NCI-H774 (cell line): ENCODE data around the gene FBLN2.

Experiments used
- DNase-seq: peaks from one replicate; lab custom pipeline; 2025; lab: John Stamatoyannopoulos, UW

FBLN2 gene

DNA sequence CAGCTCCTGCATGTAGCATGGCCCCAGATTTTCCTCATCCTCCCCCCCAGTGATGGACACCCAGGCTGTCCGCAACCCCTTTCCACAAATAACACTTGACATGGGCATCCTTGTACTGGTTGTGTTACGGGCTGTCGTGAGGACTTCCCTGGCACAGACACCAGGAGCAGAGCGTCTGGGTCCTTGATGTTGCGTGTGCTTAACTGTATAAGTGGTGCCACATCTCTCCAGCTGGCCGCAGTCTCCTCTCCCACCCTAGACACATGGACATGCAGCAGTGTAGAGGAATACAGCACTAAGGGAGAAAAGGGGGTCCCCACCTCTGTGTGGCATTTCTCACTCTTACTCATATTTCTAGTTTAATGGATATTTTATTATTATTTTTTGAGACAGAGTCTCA is 56.6 kb downstream of the FBLN2 start:
- no peak for DNase-seq

DNA sequence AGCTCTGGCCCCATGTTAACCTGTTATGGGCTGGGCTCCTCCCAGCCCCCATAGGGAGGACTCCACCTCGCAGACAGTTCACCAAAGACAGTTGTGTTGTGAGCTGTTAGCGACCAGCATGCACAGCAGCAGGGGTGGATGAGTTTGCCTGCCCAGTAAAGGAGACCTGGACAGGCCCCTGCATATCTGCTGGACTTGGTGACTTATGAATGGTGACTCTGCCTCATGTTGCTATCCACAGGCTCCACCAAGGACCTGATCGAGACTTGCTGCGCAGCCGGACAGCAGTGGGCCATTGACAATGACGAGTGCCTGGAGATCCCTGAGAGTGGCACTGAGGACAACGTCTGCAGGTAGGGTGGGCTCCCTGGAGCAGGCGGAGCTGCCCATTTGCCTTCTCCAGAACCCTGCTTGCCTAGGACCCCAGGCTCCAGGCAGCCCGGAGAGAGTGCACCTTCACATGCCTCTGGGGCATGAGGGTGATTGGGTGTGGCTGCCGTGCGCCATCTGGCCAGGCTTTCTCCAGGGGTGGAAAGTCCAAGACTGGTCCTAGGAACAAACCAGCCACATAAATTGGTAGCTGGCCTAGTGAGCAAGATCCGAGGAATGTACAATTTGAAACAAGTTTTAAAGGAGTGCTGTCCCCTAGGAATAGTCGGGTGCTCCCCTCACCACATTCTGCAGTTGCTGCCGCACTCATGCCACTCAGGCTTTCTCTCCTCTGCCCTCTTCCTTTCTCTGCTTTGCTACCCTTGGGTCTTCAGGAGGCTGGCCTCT is 59.1 kb downstream of the FBLN2 start:
- no peak for DNase-seq

DNA sequence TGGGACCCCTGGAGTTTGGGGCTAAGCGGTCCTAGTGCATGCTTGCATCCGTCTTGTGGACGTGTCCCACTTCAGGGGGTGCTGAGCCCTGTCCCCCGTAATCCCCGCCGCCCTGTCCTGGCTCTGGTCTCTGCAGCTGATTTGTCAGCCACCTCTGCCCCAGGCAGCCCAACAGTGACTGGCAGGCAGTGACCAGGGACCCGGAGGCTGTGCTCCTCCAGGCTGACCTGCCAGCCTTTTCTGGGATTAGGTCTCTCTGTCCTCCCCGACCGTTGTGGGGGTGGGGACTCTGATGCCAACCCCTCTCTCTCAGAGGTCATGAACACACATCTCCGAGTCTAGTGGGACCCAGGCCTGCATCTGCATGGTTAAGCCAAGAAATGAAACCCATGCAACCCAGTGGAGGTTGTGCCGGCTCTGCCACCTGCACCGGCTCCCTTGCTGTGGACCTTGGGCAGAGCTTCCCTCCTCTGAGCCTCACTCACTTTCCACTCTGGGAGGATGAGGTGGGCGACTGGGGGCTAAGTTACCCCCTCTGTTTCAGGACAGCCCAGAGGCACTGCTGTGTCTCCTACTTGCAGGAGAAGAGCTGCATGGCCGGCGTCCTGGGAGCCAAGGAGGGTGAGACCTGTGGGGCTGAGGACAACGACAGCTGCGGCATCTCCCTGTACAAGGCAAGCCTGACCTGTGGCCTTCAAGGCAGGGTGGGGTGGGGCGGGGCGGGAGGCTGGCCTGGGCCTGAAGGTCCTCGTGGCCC is 60.2 kb downstream of the FBLN2 start:
- DNase-seq, result no peak

DNA sequence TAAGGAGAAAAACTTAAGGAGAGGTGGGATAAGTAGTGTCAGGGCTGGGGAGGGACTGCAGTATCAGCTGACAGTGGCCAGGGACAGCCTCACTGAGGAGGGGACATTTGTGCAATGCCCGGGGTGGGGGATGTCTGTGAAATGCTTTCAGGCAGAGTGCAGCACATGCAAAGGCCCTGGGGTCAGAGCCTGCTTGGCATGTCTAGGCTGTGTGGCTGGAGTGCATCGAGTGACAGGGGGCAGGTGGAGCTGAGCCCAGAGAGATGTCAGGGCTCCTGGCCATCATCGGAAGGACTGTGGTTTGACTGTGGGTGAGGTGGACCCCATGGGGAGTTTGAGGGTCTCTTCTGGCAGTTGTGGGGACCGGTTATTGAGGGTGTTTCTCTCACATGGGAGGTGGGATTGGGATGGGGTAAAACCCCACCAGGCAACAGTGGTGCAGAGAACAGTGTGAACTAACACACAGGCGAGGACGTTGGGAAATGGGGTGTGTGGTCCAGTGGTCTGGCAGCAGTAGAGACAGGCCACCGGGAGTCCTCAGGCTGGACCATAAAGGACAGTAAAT is 61.2 kb downstream of the FBLN2 start:
- DNase-seq, result no peak

DNA sequence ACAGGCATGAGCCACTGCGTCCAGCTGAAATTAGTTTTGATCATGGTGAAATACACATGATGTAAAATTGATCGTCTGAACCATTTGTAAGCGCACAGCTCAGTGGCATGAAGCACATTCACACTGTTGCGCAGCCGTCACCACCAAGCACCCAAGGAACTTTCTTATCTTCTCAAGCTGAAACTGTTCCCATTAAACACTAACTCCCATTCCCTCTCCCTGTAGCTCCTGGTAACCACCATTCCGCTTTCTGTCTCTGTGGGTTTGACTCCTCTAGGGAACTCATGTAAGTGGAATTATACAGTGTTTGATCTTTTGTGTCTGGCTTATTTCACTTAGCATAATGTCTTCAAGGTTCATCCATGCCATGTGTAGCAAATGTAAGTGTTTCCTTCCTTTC is 62.3 kb downstream of the FBLN2 start:
- no peak for DNase-seq

DNA sequence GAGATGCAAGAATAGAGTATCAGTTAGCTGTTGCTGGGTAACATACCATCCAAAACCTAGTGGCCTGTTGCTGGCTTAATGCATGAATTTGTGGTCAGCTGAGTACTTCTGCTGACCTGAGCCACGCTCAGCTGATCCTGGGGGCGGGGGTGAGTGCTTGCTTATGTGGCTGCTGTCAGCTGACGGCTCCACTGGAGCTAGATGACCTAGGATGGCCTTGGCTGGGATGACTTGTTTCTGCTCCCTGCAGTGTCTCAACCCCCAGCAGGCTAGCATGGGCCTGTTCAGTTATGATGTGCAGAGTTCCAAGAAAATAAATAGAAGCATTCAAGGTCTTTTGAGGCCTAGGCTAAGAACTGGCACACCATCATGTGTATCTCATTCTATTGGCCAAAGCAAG is 63.9 kb downstream of the FBLN2 start:
- no peak for DNase-seq

DNA sequence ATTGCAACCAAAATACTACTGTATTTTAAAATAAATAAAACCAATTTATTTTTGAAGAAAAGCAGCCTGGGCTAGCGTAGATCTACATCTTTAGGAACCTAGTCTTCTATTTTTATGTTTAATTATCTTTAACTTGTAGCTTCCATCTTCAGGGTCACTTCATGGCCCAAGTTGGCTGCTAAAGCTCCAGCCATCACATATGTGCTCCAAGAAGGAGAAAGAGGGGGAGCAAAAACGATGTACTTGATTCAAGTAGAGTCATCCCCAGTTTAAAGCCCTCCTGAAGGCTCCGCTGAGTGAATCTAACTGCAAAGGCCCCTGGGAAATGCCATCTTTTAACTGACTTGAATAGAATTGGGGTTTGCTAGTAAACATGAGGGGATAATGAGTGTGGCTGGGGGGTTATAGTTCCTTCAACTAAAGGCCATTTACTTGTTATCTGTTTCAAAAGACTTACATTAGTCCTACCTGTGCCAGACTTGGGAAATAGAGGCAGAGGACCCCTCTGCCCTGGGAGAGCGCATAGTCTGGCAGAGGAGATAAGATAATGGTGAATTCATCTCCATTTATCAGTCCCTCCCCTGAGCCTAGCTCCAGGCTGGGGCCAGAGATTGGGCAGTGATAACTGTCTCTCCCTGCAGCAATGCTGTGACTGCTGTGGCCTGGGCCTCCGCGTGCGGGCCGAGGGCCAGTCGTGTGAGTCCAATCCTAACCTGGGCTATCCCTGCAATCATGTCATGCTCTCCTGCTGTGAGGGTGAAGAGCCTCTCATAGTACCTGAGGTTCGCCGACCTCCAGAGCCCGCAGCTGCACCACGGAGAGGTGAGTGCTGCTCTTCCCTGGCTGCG is 64.6 kb downstream of the FBLN2 start:
- DNase-seq, result no peak

DNA sequence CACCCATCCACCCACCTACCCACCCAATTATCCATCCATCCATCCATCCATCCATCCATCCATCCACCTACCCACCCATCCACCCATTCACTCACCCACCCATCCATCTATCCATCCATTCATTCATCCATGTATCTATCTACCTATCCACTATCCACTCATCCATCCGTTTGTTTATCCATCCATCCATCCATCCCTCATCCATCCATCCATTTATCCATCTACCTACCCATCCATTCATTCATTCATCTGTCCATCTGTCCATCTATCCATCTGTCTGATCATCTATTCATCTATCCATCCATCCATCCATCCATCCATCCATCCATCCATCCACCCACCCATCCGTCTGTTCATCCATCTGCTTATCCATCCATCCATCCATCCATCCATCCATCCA is 65.7 kb downstream of the FBLN2 start:
- no peak for DNase-seq

DNA sequence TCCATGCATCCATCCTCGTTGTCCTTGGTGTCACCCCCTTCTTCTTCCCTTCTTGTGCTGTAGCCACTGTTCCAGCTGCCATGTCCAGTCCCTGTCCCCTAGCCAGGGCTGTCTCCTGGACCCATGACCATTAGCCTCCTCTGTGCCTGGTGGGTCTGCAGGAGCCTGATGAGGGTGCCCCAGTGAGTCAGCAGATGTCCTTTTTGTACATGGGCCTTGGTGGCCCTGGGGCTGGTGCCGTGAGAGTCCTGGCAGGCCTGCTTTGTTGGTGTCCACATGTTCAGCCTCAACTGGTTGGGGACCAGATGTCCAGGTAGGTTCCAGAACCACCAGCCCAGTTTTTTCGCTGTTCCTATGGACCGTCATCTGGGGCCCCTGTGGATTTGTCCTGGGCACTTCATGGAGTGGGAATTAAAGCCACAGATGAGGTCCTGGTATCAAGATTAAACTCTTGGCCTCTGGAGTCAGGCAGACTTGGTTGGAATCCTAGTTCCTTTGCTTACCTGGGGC is 66.1 kb downstream of the FBLN2 start:
- no peak for DNase-seq

DNA sequence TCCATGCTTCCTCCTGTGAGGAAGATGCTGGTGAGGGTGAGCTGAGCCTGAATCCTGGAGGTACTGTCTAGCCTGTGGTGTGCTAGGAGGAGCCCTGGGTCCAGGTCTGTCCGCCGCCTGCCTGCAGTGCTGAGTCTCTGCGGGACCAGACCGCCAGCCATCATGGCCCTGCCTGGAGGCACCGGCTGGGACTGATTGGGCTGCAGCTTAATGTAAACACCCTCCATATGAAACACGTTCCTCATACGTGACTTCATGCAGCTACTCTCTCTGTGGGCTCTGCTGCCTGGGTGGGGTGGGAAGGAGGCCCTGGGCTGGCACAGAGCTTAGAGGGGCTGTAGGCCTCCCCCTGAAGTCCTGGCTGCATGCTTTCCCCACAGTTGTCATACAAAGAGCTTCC is 67.4 kb downstream of the FBLN2 start:
- no peak for DNase-seq

DNA sequence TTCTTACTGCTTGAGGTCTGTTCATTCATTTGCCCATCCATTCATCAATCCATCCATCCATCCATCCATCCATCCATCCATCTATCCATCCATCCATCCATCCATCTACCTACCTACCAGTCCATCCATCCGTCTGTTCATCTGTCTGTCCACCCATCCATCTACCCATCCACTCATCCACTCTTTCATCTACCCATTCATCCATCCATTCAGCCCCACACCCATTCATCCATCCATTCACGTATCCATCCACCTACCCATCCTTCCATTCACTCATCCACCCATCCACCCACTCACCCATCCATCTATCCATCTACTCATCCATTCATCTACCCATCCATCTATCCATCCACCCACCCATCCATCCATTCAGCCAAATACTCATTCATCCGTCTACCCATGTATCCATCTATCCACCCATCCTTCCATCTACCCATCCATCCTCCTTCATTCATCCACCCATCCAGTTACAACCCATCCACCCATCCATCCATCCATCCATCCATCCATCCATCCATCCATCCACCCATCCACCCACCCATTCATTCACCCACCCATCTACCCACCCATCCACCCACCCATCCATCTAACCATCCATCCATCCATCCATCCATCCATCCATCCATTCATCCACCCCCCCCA is 68.3 kb downstream of the FBLN2 start:
- no peak for DNase-seq

DNA sequence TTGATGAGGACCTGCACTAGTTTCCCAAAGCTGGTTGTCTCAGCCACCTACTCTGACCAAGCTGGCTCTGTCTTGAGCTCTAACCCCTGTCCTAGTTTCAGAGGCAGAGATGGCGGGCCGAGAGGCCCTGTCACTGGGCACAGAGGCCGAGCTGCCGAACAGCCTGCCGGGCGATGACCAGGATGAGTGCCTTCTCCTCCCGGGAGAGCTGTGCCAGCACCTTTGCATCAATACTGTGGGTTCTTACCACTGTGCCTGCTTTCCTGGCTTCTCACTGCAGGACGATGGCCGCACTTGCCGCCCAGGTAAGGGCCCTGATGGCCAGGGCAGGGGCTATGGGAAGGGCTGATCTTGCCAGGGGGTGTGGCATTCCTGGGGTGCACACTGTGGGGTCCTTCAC is 69.1 kb downstream of the FBLN2 start:
- DNase-seq, result no peak

DNA sequence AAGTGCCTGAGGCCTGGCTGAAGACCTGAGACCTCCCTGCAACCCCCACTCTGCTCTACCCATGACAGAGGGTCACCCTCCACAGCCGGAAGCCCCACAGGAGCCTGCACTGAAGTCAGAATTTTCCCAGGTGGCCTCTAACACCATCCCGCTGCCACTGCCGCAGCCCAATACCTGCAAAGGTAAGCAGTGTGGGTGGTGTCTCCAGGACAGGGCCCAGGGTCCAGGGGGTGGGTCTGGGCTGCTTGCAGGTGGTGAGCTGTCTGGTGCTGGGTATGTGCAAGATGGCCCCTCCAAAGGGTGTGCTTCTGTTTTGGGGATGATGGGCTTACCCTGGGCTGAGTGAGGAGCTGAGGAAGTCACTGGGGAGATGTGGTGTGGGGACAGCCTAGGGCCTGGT is 69.9 kb downstream of the FBLN2 start:
- DNase-seq, result no peak

DNA sequence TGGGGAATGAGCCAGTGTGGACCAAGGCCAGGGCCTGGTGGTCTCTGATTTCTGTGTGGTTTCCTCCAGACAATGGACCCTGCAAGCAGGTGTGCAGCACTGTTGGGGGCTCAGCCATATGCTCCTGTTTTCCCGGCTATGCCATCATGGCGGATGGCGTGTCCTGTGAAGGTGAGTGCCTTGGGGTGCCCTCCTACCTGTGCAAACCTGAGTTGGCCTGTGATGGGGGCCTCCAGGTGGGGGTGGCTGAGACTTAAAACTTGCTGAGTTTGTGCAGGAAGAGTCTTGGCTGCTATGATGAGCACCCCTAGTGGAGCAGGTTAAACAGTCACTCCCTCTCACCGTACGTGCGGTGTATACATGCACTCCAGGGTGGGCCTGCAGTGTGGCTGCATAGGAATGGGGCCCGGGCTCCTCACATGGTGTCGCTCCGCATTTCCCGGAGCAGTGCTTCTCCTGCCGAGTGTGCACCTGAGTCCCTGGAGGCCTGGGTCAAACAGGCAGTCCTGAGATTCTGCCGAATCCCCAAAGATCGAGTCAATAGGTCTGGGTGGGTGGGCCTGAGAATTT is 70.8 kb downstream of the FBLN2 start:
- DNase-seq, result no peak

DNA sequence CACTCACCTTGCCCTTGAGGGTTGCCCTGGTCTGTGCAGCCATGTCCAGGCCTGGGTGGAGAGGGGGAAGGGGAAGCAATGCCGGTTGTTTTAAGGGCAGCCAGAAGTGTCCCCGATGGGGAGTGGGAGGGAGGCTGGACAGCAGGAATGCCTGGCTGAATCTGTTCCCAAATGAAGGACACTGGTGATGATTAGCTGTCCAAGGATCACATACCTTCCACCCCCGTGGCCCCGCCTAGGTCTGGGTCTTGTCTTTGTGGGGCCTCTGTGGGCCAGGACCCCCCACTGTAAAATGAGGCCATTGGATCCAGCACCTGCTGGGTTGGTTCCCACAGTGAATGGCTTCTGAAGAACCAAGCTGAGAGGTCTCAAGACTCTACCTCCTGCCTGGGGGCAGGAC is 71.4 kb downstream of the FBLN2 start:
- DNase-seq, result no peak

DNA sequence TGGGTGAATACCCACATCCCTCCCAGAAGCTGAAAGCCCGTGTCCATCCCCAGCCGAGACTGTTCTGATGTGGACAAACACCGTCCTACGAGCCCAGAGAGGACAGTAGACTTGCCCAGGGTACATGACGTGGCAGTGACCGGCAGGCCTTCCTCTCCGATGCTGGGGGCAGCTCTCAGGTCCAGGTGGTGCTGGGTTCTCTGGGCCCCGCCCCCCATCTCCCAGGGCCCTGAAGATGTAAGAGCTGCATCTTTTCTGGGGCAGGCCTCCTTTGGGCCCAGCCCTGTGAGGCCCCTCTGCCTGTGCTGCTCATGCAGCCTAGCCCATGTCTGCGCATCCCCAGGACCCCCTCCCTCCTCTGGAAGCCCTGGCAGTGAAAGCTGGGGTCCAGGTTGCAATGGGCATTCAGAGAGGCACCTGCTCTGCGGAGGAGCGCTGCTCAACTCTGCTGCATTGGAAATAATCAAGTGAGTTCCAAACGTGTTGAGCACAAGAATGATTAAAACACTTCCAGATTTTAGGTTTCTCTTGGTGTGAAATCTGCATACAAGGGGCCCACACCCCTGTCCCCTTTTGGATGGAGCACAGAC is 71.9 kb downstream of the FBLN2 start:
- DNase-seq, result no peak

DNA sequence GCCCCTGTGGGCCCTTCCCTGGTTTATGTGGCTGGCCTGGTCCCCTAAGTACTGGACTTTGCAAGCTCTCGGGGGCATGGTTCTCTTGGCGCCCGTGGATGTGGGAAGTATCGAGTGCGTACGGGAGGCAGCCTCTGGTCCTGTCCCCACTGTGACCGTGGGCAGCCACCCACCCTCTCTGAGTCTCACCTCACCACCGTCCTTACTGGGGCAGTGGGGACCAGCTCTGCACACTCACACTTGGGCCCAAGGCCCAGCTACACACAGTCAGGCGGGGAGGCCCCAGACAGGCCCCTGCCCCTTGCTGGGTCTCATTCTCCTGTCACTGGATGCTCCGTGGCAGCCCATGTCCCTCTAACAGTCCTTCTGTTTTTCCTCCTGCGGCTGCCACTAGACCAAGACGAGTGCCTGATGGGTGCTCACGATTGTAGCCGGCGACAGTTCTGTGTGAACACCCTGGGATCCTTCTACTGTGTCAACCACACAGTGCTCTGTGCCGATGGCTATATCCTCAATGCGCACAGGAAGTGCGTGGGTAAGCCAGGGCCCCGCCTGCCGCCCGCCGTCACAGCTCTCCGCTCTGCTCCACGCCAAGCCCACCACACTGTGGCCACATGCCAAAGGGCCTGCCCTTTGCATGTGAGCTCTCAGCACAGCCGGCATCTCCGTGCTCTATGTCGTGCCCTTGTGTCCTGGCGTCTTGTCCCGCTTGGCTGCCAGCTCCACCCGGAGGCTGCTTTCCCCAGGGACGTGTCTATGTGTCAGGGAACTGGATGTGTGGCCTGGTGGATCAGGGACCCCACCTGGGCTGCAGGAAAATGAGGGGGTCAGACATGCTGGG is 72.7 kb downstream of the FBLN2 start:
- no peak for DNase-seq

DNA sequence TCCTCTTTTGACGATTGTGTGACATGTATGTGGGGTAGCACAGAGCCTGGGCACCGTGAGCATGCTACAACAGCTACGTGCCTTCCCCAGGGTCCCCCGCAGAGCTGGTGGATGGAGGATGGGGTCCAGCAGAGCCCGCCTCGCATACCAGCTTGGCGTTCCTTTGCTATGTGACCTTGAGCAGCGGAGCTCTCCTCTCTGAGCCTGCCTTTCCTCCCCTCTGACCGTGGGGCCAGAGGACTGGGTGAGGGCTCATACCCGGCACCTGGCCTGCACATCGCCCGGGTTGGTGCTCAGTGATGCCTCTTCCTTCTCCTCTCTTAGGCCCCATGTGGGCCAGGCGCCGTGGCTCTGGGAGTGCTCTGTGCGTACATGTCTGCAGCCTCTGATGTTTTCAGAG is 73.4 kb downstream of the FBLN2 start:
- no peak for DNase-seq

DNA sequence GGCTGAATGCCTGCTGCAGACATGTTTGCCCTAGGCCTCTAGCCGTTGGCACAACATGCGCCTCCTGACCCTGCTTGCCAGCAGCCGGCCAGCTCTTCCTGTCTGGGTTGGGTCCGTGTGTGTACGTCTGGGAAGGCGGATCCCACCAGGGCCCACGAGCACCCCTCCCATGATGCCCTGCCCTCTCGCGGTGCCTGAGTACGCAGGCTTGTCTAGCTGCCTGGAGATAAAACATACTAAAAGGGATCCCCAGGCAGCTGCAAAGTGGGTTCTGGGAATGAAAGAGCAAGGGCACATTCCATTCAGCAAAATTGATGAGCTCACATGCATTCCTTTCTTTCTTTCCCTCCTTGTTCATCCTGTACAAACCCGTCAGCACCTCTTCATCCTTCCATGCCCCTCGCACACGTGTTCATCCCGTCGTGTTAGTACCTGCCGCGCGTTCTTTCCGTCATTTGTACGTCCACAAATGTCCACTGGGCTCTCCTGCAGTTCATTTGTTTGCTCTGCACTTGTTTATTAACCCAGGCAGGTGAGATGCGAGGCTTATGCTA is 74.3 kb downstream of the FBLN2 start:
- DNase-seq, result peak; percentile 25

DNA sequence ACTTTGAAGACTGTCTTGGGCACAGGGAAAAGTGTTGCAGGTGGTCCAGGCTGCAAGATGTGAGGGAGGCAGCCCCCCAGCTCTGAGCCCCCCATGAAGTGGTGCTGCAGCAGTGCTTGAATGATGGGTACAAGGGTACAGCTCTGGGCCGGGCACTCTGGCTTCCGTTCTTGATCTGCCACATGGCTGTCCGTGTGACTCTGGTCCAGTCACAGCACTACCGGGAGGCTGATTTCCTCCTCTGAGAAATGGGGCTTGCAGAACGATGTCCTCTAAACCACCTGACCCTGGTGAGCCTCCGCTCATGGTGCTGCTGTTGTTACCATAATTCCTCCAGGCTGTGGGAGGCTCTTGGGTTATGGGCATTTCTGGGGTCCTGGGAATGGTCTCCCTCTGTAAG is 75.1 kb downstream of the FBLN2 start:
- no peak for DNase-seq
